Stimulated activated naive B cell treated with anti-CD40 and anti-IgM and Interleukin-4, amounts not matched to agents 10 μg/mL and 1 μg/mL and 100 μg/mL, for 72 hours (primary cell): ENCODE results near the gene IWS1.

Experiments
- ATAC-seq, 2 donors: fragments of 150-1000 bp; cut with Tn5 transposase; replicated peaks; 2 replicates each; pipeline ENCODE4 v1.10.0; 2021; ENCODE audit warnings: moderate library complexity in 1 of 2
- DNase-seq: peaks from one replicate; pipeline ENCODE4 v3.0.0; 2021
- H3K27ac Mint-ChIP-seq: one replicate; pipeline ENCODE4 v1.8.0; 2022; ENCODE audit warnings: mild to moderate bottlenecking, mixed read lengths
- H3K27me3 Mint-ChIP-seq, 2 donors: one replicate each; pipeline ENCODE4 v1.8.0; 2022; ENCODE audit warnings: mixed read lengths in 2 of 2
- H3K36me3 Mint-ChIP-seq, 2 donors: one replicate each; pipeline ENCODE4 v1.8.0; 2022; ENCODE audit warnings: mixed read lengths in 2 of 2, mild to moderate bottlenecking in 1 of 2
- H3K4me1 Mint-ChIP-seq, 2 donors: one replicate each; pipeline ENCODE4 v1.8.0; 2022; ENCODE audit warnings: mixed read lengths in 2 of 2, mild to moderate bottlenecking in 1 of 2
- H3K4me3 Mint-ChIP-seq, 2 donors: one replicate each; pipeline ENCODE4 v1.8.0; 2022; ENCODE audit warnings: mild to moderate bottlenecking in 2 of 2, mixed read lengths in 2 of 2, moderate library complexity in 1 of 2
- H3K9me3 Mint-ChIP-seq, 2 donors: one replicate each; pipeline ENCODE4 v1.8.0; 2022; ENCODE audit warnings: mixed read lengths in 2 of 2, mild to moderate bottlenecking in 1 of 2

IWS1 gene

GRCh38 chr2:127511090-127511695, 15.1 kb downstream of the IWS1 start:
- no peak for ATAC-seq
- DNase-seq: no peak
- Mint-ChIP-seq H3K4me3 (no peak overlapping the region), H3K4me1 (peaks cover 43 to 74% of the 10 kb centered on the region in 2 donors), H3K27me3 (no peaks in the 10 kb centered on the region), H3K36me3 (peaks cover 30 to 53% of the 10 kb centered on the region in 2 donors), H3K9me3 (no peaks in the 10 kb centered on the region), H3K27ac (no peak overlapping the region)

- DNase-seq (no peak), ATAC-seq (no peak)
- H3K27me3 Mint-ChIP-seq: no peaks in the 10 kb centered on the region
- H3K4me1 Mint-ChIP-seq: peaks cover 35 to 62% of the 10 kb centered on the region in 2 donors
- H3K27ac Mint-ChIP-seq: no peak overlapping the region
- peaks cover 23 to 51% of the 10 kb centered on the region in 2 donors for H3K36me3 Mint-ChIP-seq
- H3K4me3 Mint-ChIP-seq: no peak overlapping the region
- no peaks in the 10 kb centered on the region for H3K9me3 Mint-ChIP-seq
These were observed 16.2 kb downstream of the IWS1 start for GRCh38 chr2:127510073-127510472.

- peaks cover 20 to 50% of the 10 kb centered on the region in 2 donors for H3K36me3 Mint-ChIP-seq
- peak overlapping the region; percentile 86 for H3K27ac Mint-ChIP-seq
- H3K27me3 Mint-ChIP-seq: no peaks in the 10 kb centered on the region
- no peak for DNase-seq
- no peak overlapping the region for H3K4me3 Mint-ChIP-seq
- ATAC-seq: peak; percentile 68 to 71
- peaks cover 29 to 56% of the 10 kb centered on the region in 2 donors for H3K4me1 Mint-ChIP-seq
- no peaks in the 10 kb centered on the region for H3K9me3 Mint-ChIP-seq
These were observed 17.7 kb downstream of the IWS1 start for GRCh38 chr2:127508631-127509034.

- Mint-ChIP-seq H3K9me3 (no peaks in the 10 kb centered on the region), H3K27me3 (no peaks in the 10 kb centered on the region), H3K4me1 (peaks cover 31 to 56% of the 10 kb centered on the region in 2 donors), H3K36me3 (peaks cover 23 to 53% of the 10 kb centered on the region in 2 donors), H3K4me3 (no peak overlapping the region), H3K27ac (peak overlapping the region; percentile 86)
- ATAC-seq (peak in 1 of 2 donors; percentile 31), DNase-seq (no peak)
These were observed 18.2 kb downstream of the IWS1 start for GRCh38 chr2:127508023-127508630.

GRCh38 chr2:127506510-127506909, 19.8 kb downstream of the IWS1 start:
- Mint-ChIP-seq H3K27ac (no peak overlapping the region), H3K27me3 (no peaks in the 10 kb centered on the region), H3K9me3 (no peaks in the 10 kb centered on the region), H3K4me3 (no peak overlapping the region), H3K36me3 (peaks cover 36 to 60% of the 10 kb centered on the region in 2 donors), H3K4me1 (peaks cover 27 to 40% of the 10 kb centered on the region in 2 donors)
- DNase-seq: no peak
- no peak for ATAC-seq

- no peaks in the 10 kb centered on the region for H3K27me3 Mint-ChIP-seq
- peaks cover 43 to 69% of the 10 kb centered on the region in 2 donors for H3K36me3 Mint-ChIP-seq
- peaks cover 22 to 25% of the 10 kb centered on the region in 2 donors for H3K4me1 Mint-ChIP-seq
- H3K9me3 Mint-ChIP-seq: no peaks in the 10 kb centered on the region
- no peak for DNase-seq
- peak overlapping the region; percentile 25 for H3K27ac Mint-ChIP-seq
- H3K4me3 Mint-ChIP-seq: no peak overlapping the region
- no peak for ATAC-seq
These were observed 21.5 kb downstream of the IWS1 start for GRCh38 chr2:127504552-127505430.

GRCh38 chr2:127503491-127503890, 22.8 kb downstream of the IWS1 start:
- Mint-ChIP-seq H3K9me3 (no peaks in the 10 kb centered on the region), H3K27me3 (no peaks in the 10 kb centered on the region), H3K36me3 (peaks cover 41 to 65% of the 10 kb centered on the region in 2 donors), H3K27ac (no peak overlapping the region), H3K4me3 (no peak overlapping the region), H3K4me1 (peaks cover 14 to 15% of the 10 kb centered on the region in 2 donors)
- DNase-seq (no peak), ATAC-seq (no peak)

- Mint-ChIP-seq H3K4me3 (no peak overlapping the region), H3K36me3 (peaks cover 51 to 66% of the 10 kb centered on the region in 2 donors), H3K4me1 (peaks cover 0 to 7% of the 10 kb centered on the region in 2 donors), H3K27me3 (no peaks in the 10 kb centered on the region), H3K9me3 (no peaks in the 10 kb centered on the region), H3K27ac (no peak overlapping the region)
- DNase-seq (no peak), ATAC-seq (no peak)
These were observed 27.9 kb downstream of the IWS1 start for GRCh38 chr2:127498386-127498785.

- DNase-seq (no peak), ATAC-seq (no peak)
- peaks cover 13 to 24% of the 10 kb centered on the region in 2 donors for H3K4me1 Mint-ChIP-seq
- no peak overlapping the region for H3K4me3 Mint-ChIP-seq
- H3K27ac Mint-ChIP-seq: no peak overlapping the region
- peaks cover 39 to 52% of the 10 kb centered on the region in 2 donors for H3K36me3 Mint-ChIP-seq
- H3K9me3 Mint-ChIP-seq: no peaks in the 10 kb centered on the region
- no peaks in the 10 kb centered on the region for H3K27me3 Mint-ChIP-seq
These were observed 36.0 kb downstream of the IWS1 start for GRCh38 chr2:127490283-127490682.

GRCh38 chr2:127486247-127487058, 39.8 kb downstream of the IWS1 start:
- peaks cover 36 to 54% of the 10 kb centered on the region in 2 donors for H3K36me3 Mint-ChIP-seq
- ATAC-seq (no peak), DNase-seq (no peak)
- peaks cover 13 to 30% of the 10 kb centered on the region in 2 donors for H3K4me1 Mint-ChIP-seq
- H3K27ac Mint-ChIP-seq: peak overlapping the region; percentile 56
- no peak overlapping the region for H3K4me3 Mint-ChIP-seq
- no peaks in the 10 kb centered on the region for H3K9me3 Mint-ChIP-seq
- no peaks in the 10 kb centered on the region for H3K27me3 Mint-ChIP-seq

GRCh38 chr2:127485694-127486071, 40.6 kb downstream of the IWS1 start:
- H3K4me3 Mint-ChIP-seq: no peak overlapping the region
- H3K9me3 Mint-ChIP-seq: no peaks in the 10 kb centered on the region
- H3K27me3 Mint-ChIP-seq: no peaks in the 10 kb centered on the region
- H3K27ac Mint-ChIP-seq: peak overlapping the region; percentile 21
- peak; percentile 42 to 55 for ATAC-seq
- H3K36me3 Mint-ChIP-seq: peaks cover 34 to 54% of the 10 kb centered on the region in 2 donors
- DNase-seq: no peak
- H3K4me1 Mint-ChIP-seq: peaks cover 13 to 30% of the 10 kb centered on the region in 2 donors

GRCh38 chr2:127485051-127485693, 41.1 kb downstream of the IWS1 start:
- Mint-ChIP-seq H3K9me3 (no peaks in the 10 kb centered on the region), H3K27me3 (no peaks in the 10 kb centered on the region), H3K27ac (peak overlapping the region; percentile 52), H3K4me3 (no peak overlapping the region), H3K4me1 (peaks cover 13 to 30% of the 10 kb centered on the region in 2 donors), H3K36me3 (peaks cover 38 to 57% of the 10 kb centered on the region in 2 donors)
- ATAC-seq (no peak), DNase-seq (no peak)

- Mint-ChIP-seq H3K27ac (peak overlapping the region; percentile 25), H3K9me3 (no peaks in the 10 kb centered on the region), H3K4me1 (peaks cover 8 to 14% of the 10 kb centered on the region in 2 donors), H3K36me3 (peaks cover 22 to 52% of the 10 kb centered on the region in 2 donors), H3K27me3 (no peaks in the 10 kb centered on the region), H3K4me3 (no peak overlapping the region)
- DNase-seq (no peak), ATAC-seq (no peak)
These were observed 44.3 kb downstream of the IWS1 start for GRCh38 chr2:127482031-127482430.
